ENCODE data around the gene RABGAP1L. TPM values are rescaled to one million over a fixed set of nuclear protein-coding genes. Genes with fewer than 3 reads are reported as not detected.
"Not testable (repeated sequence)": the region's sequence is repeated elsewhere in the genome, so short reads cannot be mapped to it uniquely, and the experiment has no call there.

RABGAP1L gene
- total RNA-seq, 1 donor from 2014 or later = 46.0 TPM

- no peak overlapping the region for H2AFZ ChIP-seq (replicated peaks)
- peaks cover 43% of the 10 kb centered on the region for H3K79me2 ChIP-seq (ENCODE audit: low read depth)
- H3K4me2 ChIP-seq = no peak overlapping the region
- no peak overlapping the region for H3K27ac ChIP-seq
- no peak overlapping the region for H3K4me3 ChIP-seq
- no peaks in the 10 kb centered on the region for H3F3A ChIP-seq (ENCODE audit: low read depth)
- no peak overlapping the region for H3K9ac ChIP-seq
- no peaks in the 10 kb centered on the region for H3K9me3 ChIP-seq (ENCODE audit: low read depth)
- no peak overlapping the region for H3K4me3 Mint-ChIP-seq
- no peaks in the 10 kb centered on the region for H3K27me3 Mint-ChIP-seq (ENCODE audit: insufficient read depth, low read depth)
- H3K4me1 ChIP-seq = peaks cover under 1% of the 10 kb centered on the region
- no peaks in the 10 kb centered on the region for H3K4me1 Mint-ChIP-seq
- H3K36me3 ChIP-seq = no peaks in the 10 kb centered on the region
- no peaks in the 10 kb centered on the region for H4K20me1 ChIP-seq (ENCODE audit: low read depth)
- no peaks in the 10 kb centered on the region for H3K36me3 Mint-ChIP-seq
- H3K9me3 Mint-ChIP-seq = no peaks in the 10 kb centered on the region
- DNase-seq (ENCODE audit: low spot score) = no peak
- H3K27me3 ChIP-seq = no peaks in the 10 kb centered on the region
- H3K27ac Mint-ChIP-seq = no peak overlapping the region
- TF ChIP-seq EZH2 (IDR thresholded peaks at IDR 0.05) = no peak
- no peak for TF ChIP-seq EZH2phosphoT487 (IDR thresholded peaks at IDR 0.05)
- TF ChIP-seq, protein P1, sequence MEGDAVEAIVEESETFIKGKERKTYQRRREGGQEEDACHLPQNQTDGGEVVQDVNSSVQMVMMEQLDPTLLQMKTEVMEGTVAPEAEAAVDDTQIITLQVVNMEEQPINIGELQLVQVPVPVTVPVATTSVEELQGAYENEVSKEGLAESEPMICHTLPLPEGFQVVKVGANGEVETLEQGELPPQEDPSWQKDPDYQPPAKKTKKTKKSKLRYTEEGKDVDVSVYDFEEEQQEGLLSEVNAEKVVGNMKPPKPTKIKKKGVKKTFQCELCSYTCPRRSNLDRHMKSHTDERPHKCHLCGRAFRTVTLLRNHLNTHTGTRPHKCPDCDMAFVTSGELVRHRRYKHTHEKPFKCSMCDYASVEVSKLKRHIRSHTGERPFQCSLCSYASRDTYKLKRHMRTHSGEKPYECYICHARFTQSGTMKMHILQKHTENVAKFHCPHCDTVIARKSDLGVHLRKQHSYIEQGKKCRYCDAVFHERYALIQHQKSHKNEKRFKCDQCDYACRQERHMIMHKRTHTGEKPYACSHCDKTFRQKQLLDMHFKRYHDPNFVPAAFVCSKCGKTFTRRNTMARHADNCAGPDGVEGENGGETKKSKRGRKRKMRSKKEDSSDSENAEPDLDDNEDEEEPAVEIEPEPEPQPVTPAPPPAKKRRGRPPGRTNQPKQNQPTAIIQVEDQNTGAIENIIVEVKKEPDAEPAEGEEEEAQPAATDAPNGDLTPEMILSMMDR (IDR thresholded peaks at IDR 0.05) = no peak
These were observed 732.7 kb downstream of the RABGAP1L start for GRCh38 chr1:174892016-174892415.

GRCh38 chr1:174894117-174894762, 734.9 kb downstream of the RABGAP1L start:
- no peaks in the 10 kb centered on the region for H4K20me1 ChIP-seq (ENCODE audit: low read depth)
- no peaks in the 10 kb centered on the region for H3K36me3 ChIP-seq
- H3K79me2 ChIP-seq (ENCODE audit: low read depth) = peaks cover 44% of the 10 kb centered on the region
- no peaks in the 10 kb centered on the region for H3K4me1 Mint-ChIP-seq
- H3F3A ChIP-seq (ENCODE audit: low read depth) = no peaks in the 10 kb centered on the region
- no peaks in the 10 kb centered on the region for H3K9me3 Mint-ChIP-seq
- H3K4me1 ChIP-seq = no peaks in the 10 kb centered on the region
- no peak overlapping the region for H2AFZ ChIP-seq (replicated peaks)
- no peak overlapping the region for H3K4me3 ChIP-seq
- H3K27me3 Mint-ChIP-seq (ENCODE audit: insufficient read depth, low read depth) = no peaks in the 10 kb centered on the region
- no peak overlapping the region for H3K27ac ChIP-seq
- no peaks in the 10 kb centered on the region for H3K36me3 Mint-ChIP-seq
- no peak overlapping the region for H3K9ac ChIP-seq
- no peaks in the 10 kb centered on the region for H3K27me3 ChIP-seq
- no peak overlapping the region for H3K4me2 ChIP-seq
- H3K27ac Mint-ChIP-seq = no peak overlapping the region
- no peak overlapping the region for H3K4me3 Mint-ChIP-seq
- no peaks in the 10 kb centered on the region for H3K9me3 ChIP-seq (ENCODE audit: low read depth)
- TF ChIP-seq, protein P1 (IDR thresholded peaks at IDR 0.05) = no peak
- TF ChIP-seq EZH2phosphoT487 (IDR thresholded peaks at IDR 0.05) = no peak
- no peak for TF ChIP-seq EZH2 (IDR thresholded peaks at IDR 0.05)
- DNase-seq (ENCODE audit: low spot score) = no peak

- not testable (repeated sequence) for H3K36me3 Mint-ChIP-seq; H3K36me3 ChIP-seq; H3K27me3 ChIP-seq; DNase-seq (ENCODE audit: low spot score); H3K27me3 Mint-ChIP-seq (ENCODE audit: insufficient read depth, low read depth); H3K4me3 ChIP-seq; H3K9ac ChIP-seq; H3K4me1 ChIP-seq; H3F3A ChIP-seq (ENCODE audit: low read depth); H3K4me2 ChIP-seq; H2AFZ ChIP-seq (replicated peaks); H3K27ac ChIP-seq; H3K27ac Mint-ChIP-seq; H4K20me1 ChIP-seq (ENCODE audit: low read depth); H3K9me3 Mint-ChIP-seq; H3K4me1 Mint-ChIP-seq; H3K4me3 Mint-ChIP-seq; H3K9me3 ChIP-seq (ENCODE audit: low read depth)
- H3K79me2 ChIP-seq (ENCODE audit: low read depth) = peaks cover 50% of the 10 kb centered on the region
These were observed 736.3 kb downstream of the RABGAP1L start for GRCh38 chr1:174895610-174896009.

- no peak for DNase-seq (ENCODE audit: low spot score)
- Histone ChIP-seq H3K36me3 (no peaks in the 10 kb centered on the region), H3K9ac (no peak overlapping the region), H3K27ac (no peak overlapping the region), H3K9me3 (ENCODE audit: low read depth) (no peaks in the 10 kb centered on the region), H3F3A (ENCODE audit: low read depth) (no peaks in the 10 kb centered on the region), H3K4me1 (no peaks in the 10 kb centered on the region), H3K4me3 (no peak overlapping the region), H3K79me2 (ENCODE audit: low read depth) (peaks cover 55% of the 10 kb centered on the region), H3K4me2 (no peak overlapping the region), H2AFZ (replicated peaks) (no peak overlapping the region), H3K27me3 (no peaks in the 10 kb centered on the region), H4K20me1 (ENCODE audit: low read depth) (no peaks in the 10 kb centered on the region)
- Mint-ChIP-seq H3K4me1 (no peaks in the 10 kb centered on the region), H3K9me3 (peaks cover 2% of the 10 kb centered on the region), H3K27ac (no peak overlapping the region), H3K36me3 (peaks cover 3% of the 10 kb centered on the region), H3K27me3 (ENCODE audit: insufficient read depth, low read depth) (no peaks in the 10 kb centered on the region), H3K4me3 (no peak overlapping the region)
- TF ChIP-seq EZH2phosphoT487 (IDR thresholded peaks at IDR 0.05) = no peak
- no peak for TF ChIP-seq EZH2 (IDR thresholded peaks at IDR 0.05)
- TF ChIP-seq, protein P1 (IDR thresholded peaks at IDR 0.05) = no peak
These were observed 738.9 kb downstream of the RABGAP1L start for GRCh38 chr1:174898102-174898797.
